Tibial nerve (tissue), 4 donors: Measurements from ENCODE around the gene SLC11A2.

Source experiments
- EP300 ChIP-seq, 2 donors: sonication (generic); formaldehyde crosslinking; IDR thresholded peaks; one replicate each; pipeline ENCODE4 v1.6.1; 2017; ENCODE audit warnings: antibody characterized with exemption in 2 of 2, mild to moderate bottlenecking in 1 of 2
- TF ChIP-seq, protein P1 (sequence below), 5 experiments: fragments of 200-600 bp in 3 of 5; fragments of 450-650 bp in 2 of 5; sonication (generic) in 3 of 5; IDR thresholded peaks; one replicate each; pipeline ENCODE4 v1.5.1; 2016 to 2019; ENCODE audit warnings: antibody characterized with exemption in 5 of 5, mild to moderate bottlenecking in 3 of 5, moderate library complexity in 2 of 5

DNA sequence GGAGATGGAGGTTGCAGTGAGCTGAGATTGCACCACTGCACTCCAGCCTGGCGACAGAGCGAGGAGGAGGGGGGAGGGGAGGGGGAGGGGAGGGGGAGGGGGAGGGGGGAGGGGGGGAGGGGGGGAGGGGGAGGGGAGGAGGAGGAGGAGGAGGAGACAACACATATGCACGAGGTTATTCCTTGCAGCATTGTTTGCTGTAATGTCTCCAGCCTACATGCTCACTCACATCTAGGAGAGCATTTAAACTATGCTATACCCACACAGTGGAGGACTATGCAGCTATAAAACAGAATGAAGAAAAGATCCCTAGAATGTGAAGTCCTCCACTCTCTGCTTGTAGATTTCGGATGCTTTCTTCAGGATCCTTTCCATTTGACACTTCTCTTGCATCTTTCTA, 77.4 kb downstream of the SLC11A2 start:
- TF ChIP-seq, protein P1, sequence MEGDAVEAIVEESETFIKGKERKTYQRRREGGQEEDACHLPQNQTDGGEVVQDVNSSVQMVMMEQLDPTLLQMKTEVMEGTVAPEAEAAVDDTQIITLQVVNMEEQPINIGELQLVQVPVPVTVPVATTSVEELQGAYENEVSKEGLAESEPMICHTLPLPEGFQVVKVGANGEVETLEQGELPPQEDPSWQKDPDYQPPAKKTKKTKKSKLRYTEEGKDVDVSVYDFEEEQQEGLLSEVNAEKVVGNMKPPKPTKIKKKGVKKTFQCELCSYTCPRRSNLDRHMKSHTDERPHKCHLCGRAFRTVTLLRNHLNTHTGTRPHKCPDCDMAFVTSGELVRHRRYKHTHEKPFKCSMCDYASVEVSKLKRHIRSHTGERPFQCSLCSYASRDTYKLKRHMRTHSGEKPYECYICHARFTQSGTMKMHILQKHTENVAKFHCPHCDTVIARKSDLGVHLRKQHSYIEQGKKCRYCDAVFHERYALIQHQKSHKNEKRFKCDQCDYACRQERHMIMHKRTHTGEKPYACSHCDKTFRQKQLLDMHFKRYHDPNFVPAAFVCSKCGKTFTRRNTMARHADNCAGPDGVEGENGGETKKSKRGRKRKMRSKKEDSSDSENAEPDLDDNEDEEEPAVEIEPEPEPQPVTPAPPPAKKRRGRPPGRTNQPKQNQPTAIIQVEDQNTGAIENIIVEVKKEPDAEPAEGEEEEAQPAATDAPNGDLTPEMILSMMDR (IDR thresholded peaks at IDR 0.05): no peak
- TF ChIP-seq EP300 (IDR thresholded peaks at IDR 0.05): no peak
